Skeletal muscle satellite cell (primary cell): Measurements from ENCODE around the gene GINS2.
A peak's percentile ranks its signal among the peaks of the same experiment; 100 is the strongest.

ENCODE experiments used
- H3K27me3 ChIP-seq: 2 replicates; pipeline ENCODE4 v1.7.0; 2013; ENCODE audit warnings: low read length; ENCODE audit not compliant: control insufficient read depth, insufficient read depth
- H3K36me3 ChIP-seq: 2 replicates; pipeline ENCODE4 v1.7.0; 2013; ENCODE audit warnings: mild to moderate bottlenecking, control low read depth, low read length; ENCODE audit not compliant: insufficient read depth
- H3K4me1 ChIP-seq: 2 replicates; pipeline ENCODE4 v1.7.0; 2013; ENCODE audit warnings: low read length; ENCODE audit not compliant: control insufficient read depth, insufficient read depth
- H3K4me2 ChIP-seq: 2 replicates; pipeline ENCODE4 v1.7.0; 2013; ENCODE audit warnings: mild to moderate bottlenecking, low read length
- H3K4me3 ChIP-seq: 2 replicates; pipeline ENCODE4 v1.7.0; 2013; ENCODE audit warnings: low read length
- H3K9ac ChIP-seq: 2 replicates; pipeline ENCODE4 v1.7.0; 2013; ENCODE audit warnings: mild to moderate bottlenecking, low read depth, low read length, moderate library complexity
- H3K9me3 ChIP-seq: replicated peaks from 2 replicates; pipeline ENCODE4 v1.7.0; 2013; ENCODE audit warnings: mild to moderate bottlenecking, control low read depth, low read length

The GINS2 gene

DNA sequence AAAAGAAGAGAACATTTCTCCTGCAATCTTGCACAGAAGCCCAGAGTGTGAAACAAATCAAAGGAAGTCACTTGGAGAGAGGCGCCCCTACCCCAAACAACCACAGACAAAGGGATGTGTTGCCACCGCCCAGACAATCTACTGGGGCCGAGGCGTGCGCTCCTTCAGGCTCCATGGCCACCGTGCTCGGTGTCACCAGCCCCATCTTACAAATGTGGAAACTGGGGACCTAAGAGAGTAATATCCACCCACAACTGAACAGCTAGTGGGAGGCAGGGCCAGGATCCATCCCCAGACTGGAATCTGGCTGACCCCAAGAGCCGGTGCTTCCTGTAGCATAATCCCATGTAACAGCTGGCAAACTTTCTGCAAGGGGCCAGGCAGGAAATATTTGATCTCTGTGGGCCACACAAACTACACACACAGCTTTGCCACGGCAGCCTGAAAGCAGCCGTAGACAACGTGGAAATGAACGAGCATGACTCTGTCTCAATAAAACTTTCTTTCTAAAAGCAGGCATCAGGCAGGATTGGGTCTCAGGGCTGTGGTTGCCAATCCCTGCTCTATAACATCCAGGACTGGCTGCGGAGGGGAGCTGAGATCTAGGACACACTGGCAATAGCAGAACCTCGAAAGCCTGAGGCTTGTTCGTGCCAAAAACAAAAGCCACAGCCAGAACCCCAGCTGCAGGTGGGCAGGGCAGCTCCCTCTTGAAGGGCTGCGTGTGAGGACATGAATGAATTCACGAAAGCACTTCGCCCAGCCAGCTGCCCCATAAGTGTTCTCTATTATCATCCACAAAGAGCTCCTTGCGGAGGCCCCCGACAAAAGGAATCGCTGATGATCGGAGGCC is 26.6 kb upstream of the GINS2 start:
- Histone ChIP-seq H3K4me2 (peak overlapping the region; percentile 61), H3K9ac (no peak overlapping the region), H3K4me3 (no peak overlapping the region)

DNA sequence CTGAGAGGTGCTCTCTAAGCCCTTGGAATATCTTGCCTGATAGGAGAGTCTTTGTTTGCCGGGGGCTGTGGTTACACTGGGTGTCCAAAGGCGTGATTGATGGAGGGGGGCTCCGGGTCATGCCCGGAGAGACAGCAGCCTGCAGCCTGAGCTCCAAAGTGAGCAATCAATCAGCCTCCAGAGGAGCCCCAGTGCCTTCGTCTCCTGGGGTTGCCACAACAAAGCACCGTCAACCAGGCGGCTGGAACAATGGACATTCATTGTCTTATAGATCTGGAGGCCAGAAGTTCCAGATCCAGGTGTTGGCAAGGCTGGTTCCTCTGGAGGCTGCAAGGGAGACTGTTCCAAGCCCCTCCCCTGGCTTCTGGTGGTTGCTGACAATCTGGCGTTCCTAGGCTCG is 24.0 kb upstream of the GINS2 start:
- H3K9ac ChIP-seq: no peak overlapping the region
- no peaks in the 10 kb centered on the region for H3K27me3 ChIP-seq
- peaks cover 7% of the 10 kb centered on the region for H3K9me3 ChIP-seq
- H3K36me3 ChIP-seq: no peaks in the 10 kb centered on the region
- H3K4me3 ChIP-seq: no peak overlapping the region
- no peak overlapping the region for H3K4me2 ChIP-seq
- peaks cover 20% of the 10 kb centered on the region for H3K4me1 ChIP-seq

More for the DNA sequence above, 26.6 kb upstream of the GINS2 start:
- Histone ChIP-seq H3K4me1 (peaks cover 23% of the 10 kb centered on the region), H3K27me3 (no peaks in the 10 kb centered on the region), H3K9me3 (peaks cover 7% of the 10 kb centered on the region), H3K36me3 (no peaks in the 10 kb centered on the region)

DNA sequence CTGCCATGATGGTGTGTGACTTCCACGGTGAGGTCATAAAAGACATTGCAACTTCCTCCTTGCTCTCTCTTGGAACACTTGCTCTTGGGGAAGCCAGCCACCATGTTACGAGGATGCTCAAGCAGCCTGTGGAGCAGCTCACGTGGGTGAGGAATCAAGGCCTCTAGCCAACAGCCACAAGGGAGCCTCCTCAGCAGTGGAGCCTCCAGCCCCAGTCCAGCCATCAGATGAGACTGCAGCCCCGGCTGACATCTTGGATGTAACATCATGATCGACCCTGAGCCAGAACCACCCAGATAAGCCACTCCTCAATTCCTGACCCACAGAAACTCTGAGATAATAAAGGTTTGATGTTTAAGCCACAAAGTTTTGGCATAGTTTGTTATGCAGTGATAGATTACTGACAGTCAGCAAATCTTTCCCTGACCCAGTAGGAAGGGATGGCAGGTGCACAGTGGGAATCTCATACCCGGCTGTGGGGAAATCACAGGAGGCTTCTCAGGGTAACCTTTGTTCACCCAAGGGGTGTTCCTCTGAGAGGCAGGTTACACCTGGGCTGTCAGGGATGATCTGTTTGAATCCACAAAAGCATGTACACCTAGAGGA is 23.3 kb upstream of the GINS2 start:
- Histone ChIP-seq H3K4me1 (peaks cover 20% of the 10 kb centered on the region), H3K27me3 (no peaks in the 10 kb centered on the region), H3K9me3 (peaks cover 7% of the 10 kb centered on the region), H3K36me3 (no peaks in the 10 kb centered on the region), H3K9ac (no peak overlapping the region), H3K4me3 (no peak overlapping the region), H3K4me2 (no peak overlapping the region)

DNA sequence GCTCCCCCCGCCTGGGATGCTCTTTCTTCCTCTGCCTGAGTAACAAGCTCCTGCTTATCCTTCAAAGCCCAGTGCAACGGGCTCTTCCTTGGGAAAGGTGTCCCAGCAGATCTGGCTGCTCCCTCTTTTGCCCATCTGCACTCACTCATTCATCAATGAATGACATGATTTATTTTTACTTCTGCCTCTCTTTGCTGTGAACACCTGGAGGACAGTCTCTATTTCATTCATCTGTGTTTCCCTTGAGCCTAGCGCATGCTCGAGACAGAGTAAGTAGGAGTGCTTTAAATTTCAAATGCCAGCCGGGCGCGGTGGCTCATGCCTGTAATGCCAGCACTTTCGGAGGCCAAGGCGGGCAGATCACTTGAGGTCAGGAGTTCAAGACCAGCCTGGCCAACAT is 22.0 kb upstream of the GINS2 start:
- H3K36me3 ChIP-seq: no peaks in the 10 kb centered on the region
- H3K4me2 ChIP-seq: no peak overlapping the region
- H3K27me3 ChIP-seq: no peaks in the 10 kb centered on the region
- peaks cover 7% of the 10 kb centered on the region for H3K9me3 ChIP-seq
- peaks cover 7% of the 10 kb centered on the region for H3K4me1 ChIP-seq
- no peak overlapping the region for H3K4me3 ChIP-seq
- no peak overlapping the region for H3K9ac ChIP-seq

DNA sequence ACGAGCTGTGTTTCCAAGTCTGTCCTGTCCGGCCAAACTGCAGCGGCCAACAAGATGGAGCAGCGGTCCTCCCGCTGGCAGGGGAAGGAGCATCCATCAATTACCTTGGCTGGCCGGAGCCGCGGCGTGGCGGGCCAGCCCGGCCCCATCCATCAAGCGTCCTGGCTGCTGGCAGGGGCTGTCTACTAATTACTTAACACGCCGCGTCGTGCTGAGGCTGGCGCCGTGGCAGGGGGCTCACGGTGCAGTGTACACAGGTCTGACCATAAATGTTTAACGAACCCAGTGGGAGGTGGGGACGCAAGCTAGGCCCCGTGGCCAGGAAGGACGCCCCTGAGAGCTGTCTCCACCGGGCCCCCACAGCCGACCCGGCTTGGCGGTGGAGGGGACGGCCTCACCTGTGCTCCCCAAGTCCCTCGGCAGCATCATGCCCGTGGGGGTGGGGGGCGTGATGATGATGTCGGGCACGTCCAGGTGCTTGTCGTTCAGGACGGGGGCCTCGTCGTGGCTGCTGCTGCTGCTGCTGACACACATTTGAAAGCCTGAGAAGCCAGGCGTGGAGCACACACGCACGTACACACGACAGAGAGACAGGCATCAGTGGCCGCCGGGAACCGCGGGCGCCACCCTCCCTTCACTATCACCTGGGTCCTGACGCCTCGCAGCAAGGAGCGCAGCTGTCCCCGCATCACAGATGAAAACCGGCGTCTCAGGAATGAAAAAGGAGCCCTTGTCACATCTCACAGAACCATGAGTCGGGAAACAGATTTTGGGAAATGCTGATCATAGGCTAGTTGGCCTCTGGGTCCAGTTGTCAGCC is 21.2 kb upstream of the GINS2 start:
- no peak overlapping the region for H3K9ac ChIP-seq
- H3K9me3 ChIP-seq: peaks cover 7% of the 10 kb centered on the region

DNA sequence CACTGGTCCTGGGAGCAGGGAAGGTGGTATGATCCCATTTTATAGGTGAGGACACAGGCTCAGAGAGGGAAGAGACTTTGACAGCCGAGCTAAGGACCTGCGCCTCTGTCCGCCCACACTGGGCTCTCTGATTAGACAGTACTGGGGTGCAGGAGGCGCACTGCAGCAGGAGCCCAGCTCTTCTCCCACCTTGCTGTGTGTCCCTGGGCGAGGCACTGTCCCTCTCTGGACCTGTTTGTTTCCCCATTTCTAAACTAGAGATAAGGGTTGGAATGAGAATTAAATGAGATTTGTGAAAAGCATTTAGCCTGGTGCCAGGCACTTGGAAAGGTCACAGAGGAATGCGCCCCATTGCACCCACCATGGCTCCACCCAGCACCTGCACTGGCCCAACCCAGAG is 19.6 kb upstream of the GINS2 start:
- Histone ChIP-seq H3K9me3 (peaks cover 7% of the 10 kb centered on the region), H3K36me3 (no peaks in the 10 kb centered on the region), H3K27me3 (no peaks in the 10 kb centered on the region), H3K4me1 (no peaks in the 10 kb centered on the region), H3K9ac (no peak overlapping the region), H3K4me3 (no peak overlapping the region), H3K4me2 (no peak overlapping the region)

More for the DNA sequence above, 21.2 kb upstream of the GINS2 start:
- Histone ChIP-seq H3K4me1 (no peaks in the 10 kb centered on the region), H3K4me2 (no peak overlapping the region), H3K36me3 (no peaks in the 10 kb centered on the region), H3K4me3 (no peak overlapping the region), H3K27me3 (no peaks in the 10 kb centered on the region)

DNA sequence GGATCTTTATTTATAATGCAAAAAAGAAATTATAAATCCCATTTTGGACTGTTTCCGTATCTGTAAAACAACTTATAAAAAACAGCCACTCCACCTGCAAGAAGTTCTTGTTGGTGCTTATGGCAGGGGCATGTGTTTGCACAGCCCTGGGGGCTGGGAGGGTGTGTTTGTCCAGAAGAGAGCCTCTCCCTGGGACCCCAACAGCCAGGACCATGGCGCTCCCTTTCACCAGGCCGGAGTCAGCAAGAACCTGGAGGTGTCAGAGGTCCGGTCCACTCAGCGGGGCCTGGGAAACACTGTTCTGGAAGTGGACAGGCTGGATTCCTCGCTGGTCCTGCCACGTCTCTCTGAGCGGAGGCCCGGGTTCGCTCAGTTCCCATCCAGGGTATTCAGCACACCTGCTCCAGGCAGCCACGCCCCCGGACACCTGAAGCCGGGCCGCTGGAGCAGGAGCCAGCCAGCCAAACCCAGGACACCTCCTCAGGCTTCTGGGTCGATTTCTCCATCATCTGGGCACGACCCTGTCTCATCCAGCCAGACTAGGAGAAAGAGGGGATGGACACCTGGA is 18.9 kb upstream of the GINS2 start:
- H3K4me2 ChIP-seq: no peak overlapping the region
- no peak overlapping the region for H3K9ac ChIP-seq
- no peaks in the 10 kb centered on the region for H3K4me1 ChIP-seq
- H3K4me3 ChIP-seq: no peak overlapping the region
- no peaks in the 10 kb centered on the region for H3K36me3 ChIP-seq
- peaks cover 7% of the 10 kb centered on the region for H3K9me3 ChIP-seq
- H3K27me3 ChIP-seq: no peaks in the 10 kb centered on the region

DNA sequence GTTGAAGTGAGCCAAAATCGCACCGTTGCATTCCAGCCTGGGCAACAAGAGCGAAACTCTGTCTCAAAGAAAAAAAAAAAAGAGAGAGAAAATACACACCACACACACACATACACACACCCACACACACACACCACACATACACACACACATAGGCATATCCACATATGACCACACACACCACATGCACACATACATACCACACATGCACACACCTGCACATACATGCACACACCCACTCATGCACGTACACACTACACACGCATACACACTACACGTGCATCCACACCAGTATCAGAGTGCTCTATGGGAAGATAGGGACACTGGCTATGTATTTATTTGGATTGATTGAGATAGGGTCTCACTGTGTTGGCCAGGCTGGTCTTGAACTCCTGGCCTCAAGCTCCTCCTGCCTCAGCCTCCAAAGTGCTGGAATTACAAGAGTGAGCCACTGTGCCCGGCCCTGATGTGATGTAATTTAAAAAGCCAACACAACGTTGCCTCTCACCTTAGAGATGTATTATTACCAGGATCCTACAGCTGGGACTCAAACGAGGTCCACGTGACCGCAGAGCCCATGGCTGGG is 17.8 kb upstream of the GINS2 start:
- Histone ChIP-seq H3K4me3 (no peak overlapping the region), H3K4me1 (no peaks in the 10 kb centered on the region), H3K9me3 (no peaks in the 10 kb centered on the region), H3K9ac (no peak overlapping the region), H3K27me3 (peaks cover 4% of the 10 kb centered on the region), H3K4me2 (no peak overlapping the region), H3K36me3 (no peaks in the 10 kb centered on the region)

DNA sequence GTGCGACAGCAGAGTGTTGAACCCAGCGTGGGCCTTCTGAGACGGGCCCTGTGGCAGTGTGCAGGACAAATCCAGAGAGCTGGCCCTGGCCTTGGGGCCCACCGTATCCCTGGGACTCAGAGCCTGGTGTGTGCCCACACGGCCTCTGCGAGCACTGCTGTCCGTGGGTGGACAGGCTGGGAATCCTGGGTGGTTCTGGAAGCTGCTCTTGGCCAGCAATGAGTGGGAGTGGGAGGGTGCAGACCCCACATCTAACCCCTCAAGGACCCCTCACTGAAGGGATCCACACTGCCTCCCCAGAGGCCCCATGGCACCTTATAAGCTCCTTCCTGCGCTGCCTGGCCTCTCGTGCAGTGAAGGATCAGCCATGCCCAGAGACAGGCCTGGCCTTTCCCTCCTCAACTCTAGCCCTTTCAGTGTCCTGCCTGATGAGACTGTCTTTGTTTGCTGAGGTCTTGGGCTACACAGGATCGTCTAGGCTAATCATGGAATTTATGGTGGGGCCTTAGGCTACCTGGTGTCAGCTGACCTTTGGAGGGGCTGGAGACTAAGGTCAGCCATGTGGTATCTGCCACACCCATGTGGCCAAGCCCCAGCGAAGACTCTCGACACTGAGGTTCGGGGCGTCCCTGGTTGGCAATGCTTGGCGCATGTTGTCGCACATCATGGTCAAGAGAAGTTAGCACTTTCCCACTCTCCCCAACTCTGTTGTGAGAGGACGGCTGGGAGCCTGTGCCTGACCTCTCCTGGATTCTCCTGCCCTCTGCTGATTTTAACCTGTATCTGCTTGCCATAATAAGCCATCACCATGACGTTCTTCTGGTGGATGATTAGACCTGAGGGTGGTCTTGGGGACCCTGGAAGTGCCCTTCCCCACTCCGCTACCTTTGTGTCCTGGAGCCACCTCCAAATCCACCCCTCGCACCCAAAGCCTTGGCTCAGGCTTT is 16.4 kb upstream of the GINS2 start:
- H3K27me3 ChIP-seq: peaks cover 4% of the 10 kb centered on the region
- no peaks in the 10 kb centered on the region for H3K9me3 ChIP-seq
- H3K36me3 ChIP-seq: no peaks in the 10 kb centered on the region
- no peak overlapping the region for H3K9ac ChIP-seq
- H3K4me1 ChIP-seq: no peaks in the 10 kb centered on the region
- no peak overlapping the region for H3K4me2 ChIP-seq
- no peak overlapping the region for H3K4me3 ChIP-seq

DNA sequence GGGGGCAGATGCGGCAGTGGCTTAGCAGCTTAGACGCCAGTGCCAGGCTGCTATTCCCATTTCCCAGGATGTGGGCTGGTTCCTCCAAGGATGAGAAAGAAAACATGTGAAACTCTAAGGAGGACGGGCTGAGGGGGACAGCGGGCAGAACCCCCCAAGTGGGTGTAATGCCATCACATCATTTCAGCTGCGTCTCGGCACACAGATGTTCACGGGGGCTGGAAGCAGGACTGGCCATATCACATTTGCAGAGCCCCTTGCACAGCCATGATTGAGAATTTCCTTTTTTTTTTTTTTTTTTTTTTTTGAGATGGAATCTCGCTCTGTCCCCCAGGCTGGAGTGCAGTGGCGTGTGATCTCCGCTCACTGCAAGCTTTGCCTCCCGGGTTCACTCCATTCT is 15.3 kb upstream of the GINS2 start:
- H3K4me2 ChIP-seq: no peak overlapping the region
- H3K9ac ChIP-seq: no peak overlapping the region
- H3K36me3 ChIP-seq: no peaks in the 10 kb centered on the region
- H3K4me3 ChIP-seq: no peak overlapping the region
- peaks cover 8% of the 10 kb centered on the region for H3K4me1 ChIP-seq
- peaks cover 4% of the 10 kb centered on the region for H3K27me3 ChIP-seq
- no peaks in the 10 kb centered on the region for H3K9me3 ChIP-seq
